GM21360 (cell line): ENCODE measurements around the gene NEU3.

Experiments used
- ATAC-seq: cut with Tn5 transposase; IDR thresholded peaks from one replicate; pipeline ENCODE4 v1.9.1; 2021; ENCODE audit warnings: mild to moderate bottlenecking, moderate library complexity; ENCODE audit not compliant: unreplicated experiment

The NEU3 gene

GRCh38 chr11:75056814-75057213 is 68.1 kb downstream of the NEU3 start:
- no peak for ATAC-seq

- ATAC-seq: no peak
Measured at GRCh38 chr11:75059299-75059698, 70.6 kb downstream of the NEU3 start.

- ATAC-seq: no peak
Measured at GRCh38 chr11:75063741-75064314, 75.1 kb downstream of the NEU3 start.

GRCh38 chr11:75066061-75066460 is 77.3 kb downstream of the NEU3 start:
- no peak for ATAC-seq
